ENCODE data around the gene ZNF648. TPM values are rescaled to one million over a fixed set of nuclear protein-coding genes. Genes with fewer than 3 reads are reported as not detected.

The ZNF648 gene
- total and polyA plus RNA-seq, 10 of the 15 experiments (the other 5 are each of a cell fraction or from before 2014, with no cell fraction given), result 0.05 TPM; not detected in 9

DNA sequence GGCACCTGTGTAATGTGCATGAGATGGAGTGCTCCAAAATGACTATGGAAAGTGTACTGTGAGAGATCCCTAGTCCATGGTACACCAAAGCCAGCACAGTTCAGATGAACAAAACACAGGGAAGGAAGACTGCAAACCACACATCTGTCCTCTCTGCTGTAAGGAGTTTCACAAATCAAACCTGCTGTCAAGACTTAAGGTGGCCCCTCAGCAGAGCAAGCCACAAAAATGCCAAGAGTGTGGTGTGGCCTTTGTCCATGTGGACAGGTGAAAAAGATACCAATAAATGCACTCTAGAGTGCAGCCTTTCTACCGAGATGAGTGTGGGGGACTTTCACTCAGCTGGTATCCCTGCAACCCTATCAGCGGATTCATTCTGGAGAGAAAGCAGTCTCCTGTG is 12.9 kb downstream of the ZNF648 start (continued):
- TF ChIP-seq, protein P1, sequence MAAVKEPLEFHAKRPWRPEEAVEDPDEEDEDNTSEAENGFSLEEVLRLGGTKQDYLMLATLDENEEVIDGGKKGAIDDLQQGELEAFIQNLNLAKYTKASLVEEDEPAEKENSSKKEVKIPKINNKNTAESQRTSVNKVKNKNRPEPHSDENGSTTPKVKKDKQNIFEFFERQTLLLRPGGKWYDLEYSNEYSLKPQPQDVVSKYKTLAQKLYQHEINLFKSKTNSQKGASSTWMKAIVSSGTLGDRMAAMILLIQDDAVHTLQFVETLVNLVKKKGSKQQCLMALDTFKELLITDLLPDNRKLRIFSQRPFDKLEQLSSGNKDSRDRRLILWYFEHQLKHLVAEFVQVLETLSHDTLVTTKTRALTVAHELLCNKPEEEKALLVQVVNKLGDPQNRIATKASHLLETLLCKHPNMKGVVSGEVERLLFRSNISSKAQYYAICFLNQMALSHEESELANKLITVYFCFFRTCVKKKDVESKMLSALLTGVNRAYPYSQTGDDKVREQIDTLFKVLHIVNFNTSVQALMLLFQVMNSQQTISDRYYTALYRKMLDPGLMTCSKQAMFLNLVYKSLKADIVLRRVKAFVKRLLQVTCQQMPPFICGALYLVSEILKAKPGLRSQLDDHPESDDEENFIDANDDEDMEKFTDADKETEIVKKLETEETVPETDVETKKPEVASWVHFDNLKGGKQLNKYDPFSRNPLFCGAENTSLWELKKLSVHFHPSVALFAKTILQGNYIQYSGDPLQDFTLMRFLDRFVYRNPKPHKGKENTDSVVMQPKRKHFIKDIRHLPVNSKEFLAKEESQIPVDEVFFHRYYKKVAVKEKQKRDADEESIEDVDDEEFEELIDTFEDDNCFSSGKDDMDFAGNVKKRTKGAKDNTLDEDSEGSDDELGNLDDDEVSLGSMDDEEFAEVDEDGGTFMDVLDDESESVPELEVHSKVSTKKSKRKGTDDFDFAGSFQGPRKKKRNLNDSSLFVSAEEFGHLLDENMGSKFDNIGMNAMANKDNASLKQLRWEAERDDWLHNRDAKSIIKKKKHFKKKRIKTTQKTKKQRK (IDR thresholded peaks at IDR 0.05; ENCODE audit: low read depth, low read length), result no peak
- TF ChIP-seq, protein P2, sequence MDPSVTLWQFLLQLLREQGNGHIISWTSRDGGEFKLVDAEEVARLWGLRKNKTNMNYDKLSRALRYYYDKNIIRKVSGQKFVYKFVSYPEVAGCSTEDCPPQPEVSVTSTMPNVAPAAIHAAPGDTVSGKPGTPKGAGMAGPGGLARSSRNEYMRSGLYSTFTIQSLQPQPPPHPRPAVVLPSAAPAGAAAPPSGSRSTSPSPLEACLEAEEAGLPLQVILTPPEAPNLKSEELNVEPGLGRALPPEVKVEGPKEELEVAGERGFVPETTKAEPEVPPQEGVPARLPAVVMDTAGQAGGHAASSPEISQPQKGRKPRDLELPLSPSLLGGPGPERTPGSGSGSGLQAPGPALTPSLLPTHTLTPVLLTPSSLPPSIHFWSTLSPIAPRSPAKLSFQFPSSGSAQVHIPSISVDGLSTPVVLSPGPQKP (IDR thresholded peaks at IDR 0.05; ENCODE audit: low read depth, low read length), result no peak
- TF ChIP-seq SMARCA5 (IDR thresholded peaks at IDR 0.05), result no peak
- TF ChIP-seq KAT2A (conservative IDR thresholded peaks at IDR 0.05; ENCODE audit: control insufficient read depth, low read depth, low read length), result no peak
- no peak for TF ChIP-seq SUPT20H (IDR thresholded peaks at IDR 0.05; ENCODE audit: borderline replicate concordance, control insufficient read depth, low read depth, low read length)
- no peak for TF ChIP-seq ZSCAN29 (IDR thresholded peaks at IDR 0.05)
- no peak for TF ChIP-seq EP300 (IDR thresholded peaks at IDR 0.05; ENCODE audit: borderline replicate concordance in 1 of 2, control insufficient read depth in 1 of 2, low read depth in 2 of 2, low read length in 2 of 2)
- TF ChIP-seq, protein P3, sequence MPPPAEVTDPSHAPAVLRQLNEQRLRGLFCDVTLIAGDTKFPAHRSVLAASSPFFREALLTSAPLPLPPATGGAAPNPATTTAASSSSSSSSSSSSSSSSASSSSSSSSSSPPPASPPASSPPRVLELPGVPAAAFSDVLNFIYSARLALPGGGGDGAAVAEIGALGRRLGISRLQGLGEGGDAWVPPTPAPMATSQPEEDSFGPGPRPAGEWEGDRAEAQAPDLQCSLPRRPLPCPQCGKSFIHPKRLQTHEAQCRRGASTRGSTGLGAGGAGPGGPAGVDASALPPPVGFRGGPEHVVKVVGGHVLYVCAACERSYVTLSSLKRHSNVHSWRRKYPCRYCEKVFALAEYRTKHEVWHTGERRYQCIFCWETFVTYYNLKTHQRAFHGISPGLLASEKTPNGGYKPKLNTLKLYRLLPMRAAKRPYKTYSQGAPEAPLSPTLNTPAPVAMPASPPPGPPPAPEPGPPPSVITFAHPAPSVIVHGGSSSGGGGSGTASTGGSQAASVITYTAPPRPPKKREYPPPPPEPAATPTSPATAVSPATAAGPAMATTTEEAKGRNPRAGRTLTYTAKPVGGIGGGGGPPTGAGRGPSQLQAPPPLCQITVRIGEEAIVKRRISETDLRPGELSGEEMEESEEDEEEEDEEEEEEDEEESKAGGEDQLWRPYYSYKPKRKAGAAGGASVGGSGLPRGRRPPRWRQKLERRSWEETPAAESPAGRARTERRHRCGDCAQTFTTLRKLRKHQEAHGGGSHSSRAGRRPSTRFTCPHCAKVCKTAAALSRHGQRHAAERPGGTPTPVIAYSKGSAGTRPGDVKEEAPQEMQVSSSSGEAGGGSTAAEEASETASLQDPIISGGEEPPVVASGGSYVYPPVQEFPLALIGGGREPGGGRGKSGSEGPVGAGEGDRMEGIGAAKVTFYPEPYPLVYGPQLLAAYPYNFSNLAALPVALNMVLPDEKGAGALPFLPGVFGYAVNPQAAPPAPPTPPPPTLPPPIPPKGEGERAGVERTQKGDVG (CRISPR knock-in tag; IDR thresholded peaks at IDR 0.05), result no peak
- TF ChIP-seq SUZ12 (IDR thresholded peaks at IDR 0.05; ENCODE audit: unreplicated experiment), result no peak

All from GM12878 (cell line).